Prostate gland (tissue), 2 donors: ENCODE results near the gene CCDC188. TPM values are rescaled to one million over a fixed set of nuclear protein-coding genes. Genes with fewer than 3 reads are reported as not detected.

Experiments used
- DNase-seq: peaks from one replicate; pipeline ENCODE4 v3.0.0-alpha.2; 2019; ENCODE audit warnings: low spot score
- H3K27ac ChIP-seq, 2 donors: fragments of 200-600 bp; sonication (generic); 2 replicates each; pipeline ENCODE4 v1.5.1; 2017 to 2019
- H3K27me3 ChIP-seq: fragments of 200-600 bp; sonication (generic); replicated peaks from 2 replicates; pipeline ENCODE4 v1.5.1; 2019; ENCODE audit not compliant: insufficient read depth
- H3K36me3 ChIP-seq, 2 donors: fragments of 200-600 bp; sonication (generic); 1 replicate in 1 of 2; 2 replicates in 1 of 2; pipeline versions ENCODE4 v1.5.1 to v1.8.1; 2017 to 2019
- H3K4me1 ChIP-seq: fragments of 200-600 bp; sonication (generic); replicated peaks from 2 replicates; pipeline ENCODE4 v1.5.1; 2019
- H3K4me3 ChIP-seq, 2 donors: fragments of 200-600 bp; sonication (generic); 2 replicates each; pipeline ENCODE4 v1.5.1; 2017 to 2019
- H3K9me3 ChIP-seq: fragments of 200-600 bp; sonication (generic); 2 replicates; pipeline ENCODE4 v1.5.1; 2017
- POLR2A ChIP-seq: fragments of 450-650 bp; IDR thresholded peaks from one replicate; pipeline ENCODE4 v1.6.1; 2016; ENCODE audit warnings: antibody characterized with exemption, mild to moderate bottlenecking
- POLR2AphosphoS5 ChIP-seq: sonication (generic); formaldehyde crosslinking; IDR thresholded peaks from one replicate; pipeline ENCODE4 v1.6.1; 2017; ENCODE audit warnings: antibody characterized with exemption
- WGBS: methylation state at CpG from one replicate; pipeline ENCODE4 v1.1.5; 2018; 5-methylcytosine and 5-hydroxymethylcytosine counted together
- intact Hi-C: fragments of 100-400 bp; cut with DNase I; formaldehyde crosslinking; loops from one replicate; pipeline ENCODE4 v1.14.2; 2022
- total RNA-seq, 2 donors: library from RNA; depleted of rRNA; stranded (reverse); fragments of >200 nt; gene quantifications; one replicate each; pipeline ENCODE4 v1.1.0, GENCODE V29; 2016
- TF ChIP-seq, protein P1 (sequence below), 4 experiments: fragments of 200-600 bp in 2 of 4; fragments of 450-650 bp in 2 of 4; sonication (generic) in 2 of 4; IDR thresholded peaks; 1 replicate in 3 of 4; 2 replicates in 1 of 4; pipeline ENCODE4 v1.5.1; 2016 to 2019; ENCODE audit warnings: antibody characterized with exemption in 4 of 4, mild to moderate bottlenecking in 2 of 4, moderate library complexity in 2 of 4

Gene CCDC188
- total RNA-seq, 2 donors from 2014 or later: 1.2 TPM; not detected in 1

DNA sequence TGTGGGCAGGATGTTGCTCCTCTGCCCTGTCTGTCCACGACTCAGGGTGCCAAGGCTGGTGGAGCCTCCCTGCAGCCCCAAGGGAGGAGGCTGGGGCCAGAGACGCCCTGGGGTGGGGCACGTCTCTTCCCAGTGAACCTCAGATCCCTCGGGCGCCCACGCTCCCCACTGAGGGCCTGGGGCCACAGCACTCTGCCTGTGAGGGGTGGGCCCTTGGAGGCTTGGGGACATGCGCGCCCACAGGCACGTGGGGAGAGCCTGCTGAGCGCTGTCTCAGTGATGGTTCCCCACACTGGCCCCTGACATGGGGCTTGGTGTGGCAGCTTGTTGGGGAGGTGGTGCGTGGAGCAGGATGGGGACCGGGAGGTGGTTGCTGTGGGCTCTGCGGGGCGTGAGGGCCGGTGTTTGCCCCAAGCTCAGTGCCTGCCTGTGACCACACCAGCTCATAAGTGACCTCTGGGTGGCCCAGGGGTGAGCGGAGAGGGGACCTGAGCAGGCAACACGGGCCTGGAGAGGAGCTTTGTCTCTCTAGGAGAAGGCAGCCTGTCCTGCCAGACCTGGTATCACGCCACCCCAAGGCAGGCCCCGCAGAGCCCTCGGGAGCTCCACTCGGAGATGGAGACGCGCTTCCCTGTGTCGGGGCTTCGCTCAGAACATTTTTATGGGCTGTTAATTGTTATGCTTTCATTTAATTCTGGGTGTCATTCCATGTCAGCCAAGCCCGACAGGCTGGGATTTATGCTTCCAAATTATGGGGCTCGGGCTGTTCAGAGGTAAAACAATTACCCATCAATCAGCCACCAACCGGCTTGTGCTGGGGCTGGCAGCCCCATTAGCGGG, 27.4 kb upstream of the CCDC188 start:
- Histone ChIP-seq H3K9me3 (no peaks in the 10 kb centered on the region), H3K27me3 (no peaks in the 10 kb centered on the region), H3K27ac (no peak overlapping the region), H3K4me3 (no peak overlapping the region), H3K36me3 (no peaks in the 10 kb centered on the region), H3K4me1 (no peaks in the 10 kb centered on the region)
- WGBS: 81% methylated on average over 29 of the region's 29 CpGs
- intact Hi-C loops: no loop called here
- no peak for DNase-seq
- TF ChIP-seq POLR2A: no peak
- no peak for TF ChIP-seq POLR2AphosphoS5
- TF ChIP-seq, protein P1, sequence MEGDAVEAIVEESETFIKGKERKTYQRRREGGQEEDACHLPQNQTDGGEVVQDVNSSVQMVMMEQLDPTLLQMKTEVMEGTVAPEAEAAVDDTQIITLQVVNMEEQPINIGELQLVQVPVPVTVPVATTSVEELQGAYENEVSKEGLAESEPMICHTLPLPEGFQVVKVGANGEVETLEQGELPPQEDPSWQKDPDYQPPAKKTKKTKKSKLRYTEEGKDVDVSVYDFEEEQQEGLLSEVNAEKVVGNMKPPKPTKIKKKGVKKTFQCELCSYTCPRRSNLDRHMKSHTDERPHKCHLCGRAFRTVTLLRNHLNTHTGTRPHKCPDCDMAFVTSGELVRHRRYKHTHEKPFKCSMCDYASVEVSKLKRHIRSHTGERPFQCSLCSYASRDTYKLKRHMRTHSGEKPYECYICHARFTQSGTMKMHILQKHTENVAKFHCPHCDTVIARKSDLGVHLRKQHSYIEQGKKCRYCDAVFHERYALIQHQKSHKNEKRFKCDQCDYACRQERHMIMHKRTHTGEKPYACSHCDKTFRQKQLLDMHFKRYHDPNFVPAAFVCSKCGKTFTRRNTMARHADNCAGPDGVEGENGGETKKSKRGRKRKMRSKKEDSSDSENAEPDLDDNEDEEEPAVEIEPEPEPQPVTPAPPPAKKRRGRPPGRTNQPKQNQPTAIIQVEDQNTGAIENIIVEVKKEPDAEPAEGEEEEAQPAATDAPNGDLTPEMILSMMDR (IDR thresholded peaks at IDR 0.05): no peak

DNA sequence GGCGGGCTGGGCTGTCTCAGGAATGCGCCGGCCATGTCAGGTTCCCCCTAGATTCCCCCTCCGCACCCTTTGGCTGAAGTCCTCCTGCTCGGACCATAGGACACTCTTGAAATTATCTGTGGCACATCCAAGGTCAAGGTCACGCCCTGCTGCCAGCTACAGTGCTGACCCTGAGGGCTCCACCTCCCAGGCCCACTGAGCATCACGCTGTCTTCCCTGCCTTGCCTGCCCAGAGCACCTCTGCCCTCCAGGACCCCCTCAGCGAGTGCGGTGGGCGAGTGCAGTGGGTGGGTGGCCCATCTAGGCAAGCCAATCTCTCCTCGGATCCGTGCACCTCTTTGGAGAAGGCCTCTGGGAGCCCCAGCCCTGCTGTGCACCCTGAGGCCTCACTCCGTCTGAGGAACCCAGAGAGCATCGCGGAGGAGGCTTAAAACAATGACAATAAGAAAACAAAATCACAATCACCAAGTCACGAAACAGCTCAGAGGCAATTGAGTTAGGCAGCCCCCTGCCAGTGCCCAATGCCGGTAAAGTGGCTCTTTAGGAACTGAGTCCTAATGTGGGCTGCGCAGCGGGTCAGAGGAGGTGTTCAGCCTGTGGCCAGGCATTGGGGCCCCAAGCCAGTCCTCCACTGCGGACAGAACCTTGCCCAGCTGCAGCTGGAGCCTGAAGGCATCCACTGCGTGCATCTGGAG, 26.5 kb upstream of the CCDC188 start:
- TF ChIP-seq POLR2AphosphoS5 (no peak), POLR2A (no peak)
- TF ChIP-seq, protein P1 (IDR thresholded peaks at IDR 0.05): no peak
- 86% methylated on average over 21 of the region's 21 CpGs for WGBS
- H3K27ac ChIP-seq: no peak overlapping the region
- no peaks in the 10 kb centered on the region for H3K9me3 ChIP-seq
- no peaks in the 10 kb centered on the region for H3K4me1 ChIP-seq
- intact Hi-C loops: no loop called here
- no peaks in the 10 kb centered on the region for H3K36me3 ChIP-seq
- H3K27me3 ChIP-seq: no peaks in the 10 kb centered on the region
- H3K4me3 ChIP-seq: no peak overlapping the region
- DNase-seq: no peak

DNA sequence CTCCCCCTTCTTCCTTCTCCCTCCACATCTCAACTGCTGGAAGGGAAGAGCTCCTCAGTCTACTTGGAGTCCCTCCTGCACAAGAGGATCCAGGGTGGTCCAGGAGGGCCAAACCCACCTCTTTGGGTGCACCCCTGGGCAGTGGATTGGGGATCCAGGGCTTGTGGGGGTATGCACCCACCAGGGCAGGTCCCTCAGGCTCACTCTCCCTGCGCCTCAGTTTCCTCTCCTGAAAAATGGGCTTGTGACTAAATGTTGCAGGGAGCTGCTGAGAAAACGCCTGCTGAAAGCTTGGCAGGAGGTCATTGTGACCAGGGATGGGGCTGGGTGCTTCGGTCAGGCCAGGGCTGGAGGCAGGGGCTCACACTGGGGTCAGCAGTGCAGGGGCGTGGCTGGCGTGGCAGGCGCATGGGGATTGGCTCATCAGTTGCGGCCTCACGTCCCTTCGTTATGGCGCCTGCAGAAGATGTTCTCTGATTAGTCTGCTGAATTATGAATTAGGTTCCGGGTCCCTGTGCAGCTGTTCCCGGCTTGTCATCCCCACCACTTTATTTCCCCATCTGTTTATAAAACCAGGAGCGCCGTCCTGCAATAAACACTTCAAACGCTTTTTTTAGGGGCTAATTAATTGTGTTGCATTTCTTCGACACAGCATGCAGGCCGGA, 25.7 kb upstream of the CCDC188 start:
- Histone ChIP-seq H3K4me3 (no peak overlapping the region), H3K4me1 (no peaks in the 10 kb centered on the region), H3K27me3 (no peaks in the 10 kb centered on the region), H3K27ac (no peak overlapping the region), H3K36me3 (no peaks in the 10 kb centered on the region), H3K9me3 (no peaks in the 10 kb centered on the region)
- DNase-seq: no peak
- WGBS: 66% methylated on average over 17 of the region's 17 CpGs
- intact Hi-C loops: no loop called here
- TF ChIP-seq, protein P1 (IDR thresholded peaks at IDR 0.05): no peak
- TF ChIP-seq POLR2AphosphoS5 (no peak), POLR2A (no peak)

DNA sequence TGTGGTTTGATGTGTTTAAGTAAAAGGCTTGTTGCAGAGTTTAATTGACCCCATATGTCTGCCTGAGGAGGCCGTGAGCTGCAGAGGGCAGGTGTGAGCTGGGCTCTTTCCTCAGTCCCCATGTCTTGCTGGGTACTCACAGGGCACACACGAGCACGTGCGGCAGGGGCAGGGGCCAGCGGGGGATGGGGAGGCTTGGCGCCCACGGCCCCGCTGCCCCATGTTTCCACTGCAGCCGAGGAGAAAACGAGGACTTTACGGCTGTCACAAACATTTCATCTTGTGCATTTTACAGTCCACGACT, 24.7 kb upstream of the CCDC188 start:
- H3K27ac ChIP-seq: no peak overlapping the region
- H3K9me3 ChIP-seq: no peaks in the 10 kb centered on the region
- TF ChIP-seq POLR2AphosphoS5 (no peak), POLR2A (no peak)
- TF ChIP-seq, protein P1 (IDR thresholded peaks at IDR 0.05): no peak
- no peaks in the 10 kb centered on the region for H3K27me3 ChIP-seq
- H3K4me1 ChIP-seq: no peaks in the 10 kb centered on the region
- DNase-seq: no peak
- H3K4me3 ChIP-seq: no peak overlapping the region
- intact Hi-C loops: no loop called here
- no peaks in the 10 kb centered on the region for H3K36me3 ChIP-seq
- 62% methylated on average over 12 of the region's 12 CpGs for WGBS
